H1 (cell line): Measurements from ENCODE around the gene NEDD4L. TPM values are rescaled to one million over a fixed set of nuclear protein-coding genes. Genes with fewer than 3 reads are reported as not detected.

ENCODE experiments used
- CTCF ChIA-PET: fragments of 300-600 bp; sonication (Branson Sonifier 250); formaldehyde crosslinking; loops from one replicate; lab custom pipeline; 2021; ENCODE audit not compliant: partially characterized antibody; lab: Charles Lee
- POLR2A ChIA-PET: fragments of 300-600 bp; sonication (Branson Sonifier 250); formaldehyde crosslinking; loops from one replicate; lab custom pipeline; 2021; ENCODE audit warnings: inconsistent platforms; ENCODE audit not compliant: partially characterized antibody; lab: Charles Lee
- DNase-seq, 2 experiments: peaks; one replicate each; pipeline versions ENCODE4 v3.0.0 to v3.0.0-alpha.2; 2010 to 2022; ENCODE audit warnings: low spot score in 2 of 2, low read depth in 1 of 2, mixed read lengths in 1 of 2
- FAIRE-seq: peaks from 2 replicates; lab custom pipeline; 2011; peaks lifted over from hg19 to GRCh38; lab: Jason Lieb, UNC
- H2AFZ ChIP-seq: 2 replicates; pipeline ENCODE4 v1.8.1; 2012; ENCODE audit warnings: low read length, inconsistent platforms
- H2AK5ac ChIP-seq: 2 replicates; pipeline ENCODE4 v1.6.1; 2013; ENCODE audit warnings: low read depth, low read length
- H2BK120ac ChIP-seq: replicated peaks from 2 replicates; pipeline ENCODE3; 2013; ENCODE audit warnings: low read depth, low read length, inconsistent platforms
- H2BK12ac ChIP-seq: 2 replicates; pipeline ENCODE4 v1.6.1; 2013; ENCODE audit warnings: low read depth, low read length
- H2BK15ac ChIP-seq: 2 replicates; pipeline ENCODE4 v1.6.1; 2013; ENCODE audit warnings: low read length
- H2BK20ac ChIP-seq: 2 replicates; pipeline ENCODE4 v1.6.1; 2013; ENCODE audit warnings: low read length
- H2BK5ac ChIP-seq: 2 replicates; pipeline ENCODE4 v1.6.1; 2013; ENCODE audit warnings: low read depth, low read length
- H3K14ac ChIP-seq: 2 replicates; pipeline ENCODE4 v1.6.1; 2013; ENCODE audit warnings: inconsistent platforms; ENCODE audit not compliant: insufficient read length
- H3K18ac ChIP-seq: 2 replicates; pipeline ENCODE4 v1.6.1; 2013; ENCODE audit warnings: low read length; ENCODE audit errors: extremely low read depth
- H3K23ac ChIP-seq: 2 replicates; pipeline ENCODE4 v1.6.1; 2013; ENCODE audit warnings: inconsistent platforms; ENCODE audit not compliant: insufficient read length
- H3K23me2 ChIP-seq: 2 replicates; pipeline ENCODE4 v1.6.1; 2013; ENCODE audit warnings: low read depth, low read length
- H3K27ac ChIP-seq: 2 replicates; pipeline ENCODE4 v1.6.1; 2011; ENCODE audit warnings: low read depth, low read length, inconsistent platforms
- H3K27me3 ChIP-seq, 4 experiments: replicated peaks in 1 of 4; 1 replicate in 1 of 4; 2 replicates in 3 of 4; pipeline versions ENCODE4 v1.6.1 to v1.8.1; 2011 to 2013; ENCODE audit warnings: low read length in 3 of 4, mild to moderate bottlenecking in 3 of 4, inconsistent platforms in 2 of 4, mixed read lengths in 2 of 4, moderate library complexity in 1 of 4; ENCODE audit not compliant: control insufficient read depth in 3 of 4, insufficient read depth in 3 of 4; ENCODE audit errors: extremely low read depth in 1 of 4
- H3K36me3 ChIP-seq, 4 experiments: 2 replicates each; pipeline versions ENCODE4 v1.6.1 to v1.8.1; 2011 to 2013; ENCODE audit warnings: mild to moderate bottlenecking in 4 of 4, low read length in 3 of 4, moderate library complexity in 2 of 4, control low read depth in 1 of 4, inconsistent platforms in 1 of 4; ENCODE audit not compliant: insufficient read depth in 4 of 4, control insufficient read depth in 2 of 4
- H3K4ac ChIP-seq: replicated peaks from 2 replicates; pipeline ENCODE3; 2013; ENCODE audit warnings: low read length, low read depth, mixed read lengths, inconsistent platforms; ENCODE audit not compliant: insufficient read length
- H3K4me1 ChIP-seq, 4 experiments: replicated peaks in 1 of 4; 1 replicate in 1 of 4; 2 replicates in 3 of 4; pipeline versions ENCODE4 v1.6.1 to v1.8.1; 2011 to 2013; ENCODE audit warnings: low read length in 3 of 4, inconsistent platforms in 2 of 4, mixed read lengths in 1 of 4; ENCODE audit not compliant: insufficient read depth in 4 of 4, control insufficient read depth in 3 of 4
- H3K4me2 ChIP-seq, 2 experiments: 2 replicates each; pipeline versions ENCODE4 v1.6.1 to v1.8.1; 2011 to 2013; ENCODE audit warnings: low read depth in 2 of 2, low read length in 2 of 2, control low read depth in 1 of 2, inconsistent platforms in 1 of 2, mild to moderate bottlenecking in 1 of 2; ENCODE audit not compliant: insufficient read depth in 1 of 2
- H3K4me3 ChIP-seq, 4 experiments: fragments of 200-600, 300-600 bp in 1 of 4; sonication (generic), shearing (Covaris generic), sonication (Bioruptor Twin) in 1 of 4; 2 replicates each; pipeline versions ENCODE4 v1.5.1 to v1.8.1; 2011 to 2016; ENCODE audit warnings: low read length in 4 of 4, low read depth in 3 of 4, control low read depth in 2 of 4, inconsistent platforms in 2 of 4, mild to moderate bottlenecking in 2 of 4, mixed read lengths in 1 of 4, moderate library complexity in 1 of 4; ENCODE audit not compliant: insufficient read depth in 2 of 4; ENCODE audit errors: extremely low read depth in 1 of 4
- H3K56ac ChIP-seq: replicated peaks from 2 replicates; pipeline ENCODE3; 2013; ENCODE audit warnings: low read depth, mild to moderate bottlenecking, mixed read lengths, low read length, inconsistent platforms; ENCODE audit not compliant: insufficient read length
- H3K79me1 ChIP-seq: 2 replicates; pipeline ENCODE4 v1.6.1; 2013; ENCODE audit warnings: low read depth, low read length, control low read depth
- H3K79me2 ChIP-seq, 2 experiments: 2 replicates each; pipeline versions ENCODE4 v1.6.1 to v1.8.1; 2012 to 2013; ENCODE audit warnings: low read length in 2 of 2, mild to moderate bottlenecking in 2 of 2, inconsistent platforms in 1 of 2; ENCODE audit not compliant: insufficient read depth in 2 of 2, control insufficient read depth in 1 of 2
- H3K9ac ChIP-seq, 4 experiments: replicated peaks in 1 of 4; 1 replicate in 1 of 4; 2 replicates in 3 of 4; pipeline versions ENCODE4 v1.6.1 to v1.8.1; 2011 to 2013; ENCODE audit warnings: low read depth in 3 of 4, low read length in 3 of 4, control low read depth in 2 of 4, mild to moderate bottlenecking in 2 of 4, moderate library complexity in 2 of 4, inconsistent platforms in 1 of 4; ENCODE audit errors: extremely low read depth in 1 of 4
- H3K9me3 ChIP-seq, 2 experiments: 2 replicates each; pipeline versions ENCODE4 v1.6.1 to v1.8.1; 2012 to 2013; ENCODE audit warnings: mild to moderate bottlenecking in 2 of 2, moderate library complexity in 2 of 2, control low read depth in 1 of 2, inconsistent platforms in 1 of 2, low read depth in 1 of 2, low read length in 1 of 2, mixed read lengths in 1 of 2; ENCODE audit not compliant: insufficient read depth in 2 of 2
- H4K20me1 ChIP-seq, 2 experiments: replicated peaks in 1 of 2; 2 replicates each; pipeline versions ENCODE3 to v1.8.1; 2011 to 2013; ENCODE audit warnings: inconsistent platforms in 2 of 2, low read length in 2 of 2, mild to moderate bottlenecking in 1 of 2; ENCODE audit not compliant: insufficient read depth in 2 of 2, control insufficient read depth in 1 of 2
- H4K5ac ChIP-seq: 2 replicates; pipeline ENCODE4 v1.6.1; 2013; ENCODE audit warnings: low read length, low read depth, mixed read lengths, inconsistent platforms; ENCODE audit not compliant: insufficient read length
- H4K8ac ChIP-seq: 2 replicates; pipeline ENCODE4 v1.8.0; 2013; ENCODE audit warnings: mild to moderate bottlenecking, moderate library complexity, low read length, inconsistent platforms; ENCODE audit not compliant: insufficient read depth; ENCODE audit errors: extremely low read depth
- H4K91ac ChIP-seq: replicated peaks from 2 replicates; pipeline ENCODE3; 2013; ENCODE audit warnings: low read length, mixed read lengths, inconsistent platforms; ENCODE audit not compliant: insufficient read length
- ATF2 ChIP-seq: IDR thresholded peaks from 2 replicates; pipeline ENCODE4 v1.6.1; 2012; ENCODE audit warnings: low read length, inconsistent platforms
- CTCF ChIP-seq, 3 experiments: IDR thresholded peaks; 1 replicate in 2 of 3; 2 replicates in 1 of 3; pipeline versions ENCODE4 v1.5.1 to v1.6.1; 2011; ENCODE audit warnings: low read length in 3 of 3, mild to moderate bottlenecking in 3 of 3, inconsistent platforms in 2 of 3, low read depth in 1 of 3, moderate library complexity in 1 of 3; ENCODE audit not compliant: insufficient read depth in 1 of 3; ENCODE audit errors: control extremely low read depth in 1 of 3
- GTF2F1 ChIP-seq: IDR thresholded peaks from 2 replicates; pipeline ENCODE4 v1.6.1; 2012; ENCODE audit warnings: low read depth, low read length, improper control_type of control experiment, borderline replicate concordance
- NANOG ChIP-seq: IDR thresholded peaks from 2 replicates; pipeline ENCODE4 v1.6.1; 2011; ENCODE audit warnings: low read length, low read depth, mild to moderate bottlenecking, inconsistent platforms; ENCODE audit not compliant: insufficient read depth, poor library complexity, severe bottlenecking
- SRF ChIP-seq: IDR thresholded peaks from 2 replicates; pipeline ENCODE4 v1.6.1; 2011; ENCODE audit warnings: mild to moderate bottlenecking, low read depth, low read length, moderate library complexity
- TBP ChIP-seq: IDR thresholded peaks from 2 replicates; pipeline ENCODE4 v1.6.1; 2011; ENCODE audit warnings: low read depth, low read length, improper control_type of control experiment
- TCF12 ChIP-seq: IDR thresholded peaks from 2 replicates; pipeline ENCODE4 v1.6.1; 2011; ENCODE audit warnings: low read depth, mild to moderate bottlenecking, low read length
- WGBS, 2 experiments: shearing (Covaris generic) in 1 of 2; methylation state at CpG; one replicate each; pipeline versions ENCODE4 v1.1.6 to v1.1.7; 2013 to 2015; ENCODE audit warnings: low lambda C conversion rate in 2 of 2, mixed read lengths in 2 of 2, inconsistent platforms in 1 of 2, low coverage in 1 of 2, missing lambda C conversion rate in 1 of 2; ENCODE audit not compliant: insufficient replicate concordance in 2 of 2, insufficient coverage in 1 of 2, insufficient read length in 1 of 2; ENCODE audit errors: extremely low coverage in 1 of 2, missing lambda C conversion rate in 1 of 2; 5-methylcytosine and 5-hydroxymethylcytosine counted together
- polyA plus RNA-seq, 7 experiments: library from polyadenylated mRNA; depleted of rRNA in 3 of 7; stranded (reverse) in 5 of 7; unstranded in 2 of 7; fragments of >200 nt in 5 of 7; fragments of 200-250 nt in 2 of 7; gene quantifications; 1 replicate in 5 of 7; 2 replicates in 1 of 7; 4 replicates in 1 of 7; pipeline versions ENCODE4 v1.2.1 to v1.2.3, GENCODE V29; 2011 to 2013; ENCODE audit warnings: missing spikeins in 2 of 7, mixed read lengths in 2 of 7
- total RNA-seq: library from RNA; stranded (reverse); fragmentation: NEBNext Ultra II Directional; extraction: Animal tissue kit (Norgen Biotek cat#: 25700); gene quantifications from 2 replicates; pipeline ENCODE4 v1.2.1, GENCODE V29; 2021

Gene NEDD4L
- total and polyA plus RNA-seq, 2 of the 8 experiments (the other 6 are each of a cell fraction or from before 2014, with no cell fraction given): 37.3 to 69.8 TPM

GRCh38 chr18:58438161-58438957, 394.3 kb downstream of the NEDD4L start:
- no peaks in the 10 kb centered on the region for H3K9me3 ChIP-seq
- ChIA-PET CTCF (interaction anchor here (0.7 to 1.2 kb wide), 3 partner anchors 9 to 271 kb away, joined by 3 read pairs; no protein-coding TSS in a partner anchor), POLR2A (interaction anchor here (0.6 to 0.8 kb wide), 2 partner anchors 11 to 271 kb away, joined by 3 read pairs; no protein-coding TSS in a partner anchor)
- H4K5ac ChIP-seq: no peak overlapping the region
- H4K20me1 ChIP-seq: no peaks in the 10 kb centered on the region
- no peak overlapping the region for H4K91ac ChIP-seq
- no peak overlapping the region for H3K27ac ChIP-seq
- H3K56ac ChIP-seq: no peak overlapping the region
- no peaks in the 10 kb centered on the region for H3K79me2 ChIP-seq
- H2BK15ac ChIP-seq: no peak overlapping the region
- no peaks in the 10 kb centered on the region for H3K79me1 ChIP-seq
- no peaks in the 10 kb centered on the region for H3K36me3 ChIP-seq
- FAIRE-seq (no peak), DNase-seq (no peak)
- H4K8ac ChIP-seq: no peak overlapping the region
- H2BK120ac ChIP-seq: no peak overlapping the region
- H2BK5ac ChIP-seq: no peak overlapping the region
- no peak overlapping the region for H3K4me2 ChIP-seq
- H3K23me2 ChIP-seq: no peaks in the 10 kb centered on the region
- WGBS, 2 experiments: 80% methylated on average over 6 of the region's 6 CpGs; no CpG with 5 or more reads in 1 of the 2 experiments
- 0 out of 7 replicates have a peak, but pooled peaks cover 0 to 2% (median 0%) of the 10 kb centered on the region in 4 experiments for H3K27me3 ChIP-seq
- H3K4me1 ChIP-seq: peaks cover 0 to 2% (median under 1%) of the 10 kb centered on the region in 4 experiments; a peak in 2 of 7 replicates
- H2AFZ ChIP-seq: peak overlapping the region; percentile 20; the same call in 1 of the 2 replicates
- H3K9ac ChIP-seq: no peak overlapping the region
- H3K4me3 ChIP-seq: no peak overlapping the region
- no peak overlapping the region for H3K23ac ChIP-seq
- H3K14ac ChIP-seq: no peak overlapping the region
- H2BK12ac ChIP-seq: no peak overlapping the region
- H2BK20ac ChIP-seq: no peak overlapping the region
- H2AK5ac ChIP-seq: no peak overlapping the region
- no peak overlapping the region for H3K4ac ChIP-seq
- H3K18ac ChIP-seq: no peak overlapping the region
- TF ChIP-seq TCF12 (no peak), ATF2 (no peak), NANOG (no peak), CTCF (IDR thresholded peaks at IDR 0.05; ENCODE audit: control extremely low read depth in 1 of 3, insufficient read depth in 1 of 3, low read depth in 1 of 3, low read length in 3 of 3) (no peak), GTF2F1 (no peak), SRF (no peak), TBP (no peak)
